WTC11 (cell line): ENCODE data around the gene GNRH2. TPM values are rescaled to one million over a fixed set of nuclear protein-coding genes. Genes with fewer than 3 reads are reported as not detected.
A peak's percentile ranks its signal among the peaks of the same experiment; 100 is the strongest.

Experiments used
- ATF2 ChIP-seq: sonication (generic); formaldehyde crosslinking; IDR thresholded peaks from 2 replicates; pipeline ENCODE4 v1.8.1; 2022; ENCODE audit warnings: low read depth, missing genetic modification reagents, borderline replicate concordance
- CREB1 ChIP-seq: sonication (generic); formaldehyde crosslinking; IDR thresholded peaks from 2 replicates; pipeline ENCODE4 v1.8.0; 2023; ENCODE audit warnings: mild to moderate bottlenecking, missing genetic modification reagents
- CREM ChIP-seq: sonication (generic); formaldehyde crosslinking; IDR thresholded peaks from 2 replicates; pipeline ENCODE4 v1.8.1; 2022; ENCODE audit warnings: mild to moderate bottlenecking, missing genetic modification reagents, moderate library complexity
- E2F4 ChIP-seq: sonication (generic); formaldehyde crosslinking; IDR thresholded peaks from 2 replicates; pipeline ENCODE4 v1.8.1; 2022; ENCODE audit warnings: low read depth, mild to moderate bottlenecking, moderate library complexity, missing genetic modification reagents, borderline replicate concordance
- ELF4 ChIP-seq: sonication (generic); formaldehyde crosslinking; IDR thresholded peaks from 2 replicates; pipeline ENCODE4 v1.8.1; 2022; ENCODE audit warnings: low read depth, mild to moderate bottlenecking, moderate library complexity, missing genetic modification reagents
- ESRRA ChIP-seq: sonication (generic); formaldehyde crosslinking; IDR thresholded peaks from 2 replicates; pipeline ENCODE4 v1.8.1; 2022; ENCODE audit warnings: mild to moderate bottlenecking, missing genetic modification reagents, borderline replicate concordance
- ETV6 ChIP-seq: sonication (generic); formaldehyde crosslinking; IDR thresholded peaks from 2 replicates; pipeline ENCODE4 v1.8.1; 2022; ENCODE audit warnings: mild to moderate bottlenecking, missing genetic modification reagents
- FOXJ3 ChIP-seq: sonication (generic); formaldehyde crosslinking; IDR thresholded peaks from 2 replicates; pipeline ENCODE4 v1.9.0; 2021; ENCODE audit warnings: missing genetic modification reagents, mild to moderate bottlenecking, borderline replicate concordance
- GTF2I ChIP-seq: fragments of 250-450 bp; sonication (Bioruptor Pico); conservative IDR thresholded peaks from 2 replicates; pipeline ENCODE4 v1.4.0; 2021; ENCODE audit warnings: mild to moderate bottlenecking
- IRF1 ChIP-seq: sonication (generic); formaldehyde crosslinking; IDR thresholded peaks from 2 replicates; pipeline ENCODE4 v1.8.0; 2023; ENCODE audit warnings: missing genetic modification reagents
- IRF2 ChIP-seq: sonication (generic); formaldehyde crosslinking; IDR thresholded peaks from 2 replicates; pipeline ENCODE4 v1.8.0; 2022; ENCODE audit warnings: low read depth, missing genetic modification reagents, borderline replicate concordance
- NFE2L1 ChIP-seq: sonication (generic); formaldehyde crosslinking; IDR thresholded peaks from 2 replicates; pipeline ENCODE4 v1.8.1; 2023; ENCODE audit warnings: missing genetic modification reagents
- NFYB ChIP-seq: sonication (generic); formaldehyde crosslinking; conservative IDR thresholded peaks from 2 replicates; pipeline ENCODE4 v1.8.0; 2022; ENCODE audit warnings: low read depth, missing genetic modification reagents
- NR1H2 ChIP-seq: sonication (generic); formaldehyde crosslinking; IDR thresholded peaks from 2 replicates; pipeline ENCODE4 v1.9.0; 2021; ENCODE audit warnings: mild to moderate bottlenecking, moderate library complexity, missing genetic modification reagents
- NR2C2 ChIP-seq: sonication (generic); formaldehyde crosslinking; IDR thresholded peaks from 2 replicates; pipeline ENCODE4 v1.8.0; 2022; ENCODE audit warnings: mild to moderate bottlenecking, missing genetic modification reagents
- OVOL2 ChIP-seq: fragments of 250-450 bp; sonication (Bioruptor Pico); IDR thresholded peaks from 2 replicates; pipeline ENCODE4 v1.9.0; 2021; ENCODE audit warnings: mild to moderate bottlenecking, borderline replicate concordance
- SMAD4 ChIP-seq: sonication (generic); formaldehyde crosslinking; IDR thresholded peaks from 2 replicates; pipeline ENCODE4 v1.8.0; 2022; ENCODE audit warnings: mild to moderate bottlenecking, missing genetic modification reagents
- SOX15 ChIP-seq: fragments of 250-450 bp; sonication (Bioruptor Pico); IDR thresholded peaks from 2 replicates; pipeline ENCODE4 v1.9.0; 2021; ENCODE audit warnings: mild to moderate bottlenecking
- TCF7 ChIP-seq: sonication (generic); formaldehyde crosslinking; IDR thresholded peaks from 2 replicates; pipeline ENCODE4 v1.8.0; 2022; ENCODE audit warnings: mild to moderate bottlenecking, low read depth, missing genetic modification reagents, moderate library complexity
- ZBTB21 ChIP-seq: sonication (generic); formaldehyde crosslinking; IDR thresholded peaks from 2 replicates; pipeline ENCODE4 v1.8.1; 2023; ENCODE audit warnings: mild to moderate bottlenecking, missing genetic modification reagents, borderline replicate concordance
- ZNF396 ChIP-seq: fragments of 250-450 bp; sonication (Bioruptor Pico); IDR thresholded peaks from 2 replicates; pipeline ENCODE4 v1.8.0; 2021; ENCODE audit warnings: mild to moderate bottlenecking, moderate library complexity, borderline replicate concordance
- ZNF423 ChIP-seq: fragments of 250-450 bp; sonication (Bioruptor Pico); IDR thresholded peaks from 2 replicates; pipeline ENCODE4 v2.1.2; 2022; ENCODE audit warnings: mild to moderate bottlenecking, moderate library complexity
- ZNF671 ChIP-seq: fragments of 250-450 bp; sonication (Bioruptor Pico); IDR thresholded peaks from 2 replicates; pipeline ENCODE4 v1.8.0; 2021; ENCODE audit warnings: mild to moderate bottlenecking
- total RNA-seq: library from RNA; stranded (reverse); gene quantifications from 3 replicates; pipeline ENCODE4 v1.2.3, GENCODE V29; 2021
- TF ChIP-seq, protein P1 (sequence below): sonication (generic); formaldehyde crosslinking; IDR thresholded peaks from 2 replicates; pipeline ENCODE4 v1.8.0; 2023; ENCODE audit warnings: missing genetic modification reagents, mild to moderate bottlenecking, borderline replicate concordance
- TF ChIP-seq, protein P2 (sequence below): sonication (generic); formaldehyde crosslinking; IDR thresholded peaks from 2 replicates; pipeline ENCODE4 v1.8.1; 2022; ENCODE audit warnings: mild to moderate bottlenecking, moderate library complexity, missing genetic modification reagents
- TF ChIP-seq, protein P3 (sequence below): sonication (generic); formaldehyde crosslinking; IDR thresholded peaks from 2 replicates; pipeline ENCODE4 v1.8.1; 2022; ENCODE audit warnings: missing genetic modification reagents, borderline replicate concordance
- TF ChIP-seq, protein P4 (sequence below): sonication (generic); formaldehyde crosslinking; IDR thresholded peaks from 2 replicates; pipeline ENCODE4 v1.8.0; 2022; ENCODE audit warnings: mild to moderate bottlenecking, missing genetic modification reagents

Gene GNRH2
- total RNA-seq, 1 experiment from 2014 or later, result 1.1 TPM

- TF ChIP-seq, protein P1, sequence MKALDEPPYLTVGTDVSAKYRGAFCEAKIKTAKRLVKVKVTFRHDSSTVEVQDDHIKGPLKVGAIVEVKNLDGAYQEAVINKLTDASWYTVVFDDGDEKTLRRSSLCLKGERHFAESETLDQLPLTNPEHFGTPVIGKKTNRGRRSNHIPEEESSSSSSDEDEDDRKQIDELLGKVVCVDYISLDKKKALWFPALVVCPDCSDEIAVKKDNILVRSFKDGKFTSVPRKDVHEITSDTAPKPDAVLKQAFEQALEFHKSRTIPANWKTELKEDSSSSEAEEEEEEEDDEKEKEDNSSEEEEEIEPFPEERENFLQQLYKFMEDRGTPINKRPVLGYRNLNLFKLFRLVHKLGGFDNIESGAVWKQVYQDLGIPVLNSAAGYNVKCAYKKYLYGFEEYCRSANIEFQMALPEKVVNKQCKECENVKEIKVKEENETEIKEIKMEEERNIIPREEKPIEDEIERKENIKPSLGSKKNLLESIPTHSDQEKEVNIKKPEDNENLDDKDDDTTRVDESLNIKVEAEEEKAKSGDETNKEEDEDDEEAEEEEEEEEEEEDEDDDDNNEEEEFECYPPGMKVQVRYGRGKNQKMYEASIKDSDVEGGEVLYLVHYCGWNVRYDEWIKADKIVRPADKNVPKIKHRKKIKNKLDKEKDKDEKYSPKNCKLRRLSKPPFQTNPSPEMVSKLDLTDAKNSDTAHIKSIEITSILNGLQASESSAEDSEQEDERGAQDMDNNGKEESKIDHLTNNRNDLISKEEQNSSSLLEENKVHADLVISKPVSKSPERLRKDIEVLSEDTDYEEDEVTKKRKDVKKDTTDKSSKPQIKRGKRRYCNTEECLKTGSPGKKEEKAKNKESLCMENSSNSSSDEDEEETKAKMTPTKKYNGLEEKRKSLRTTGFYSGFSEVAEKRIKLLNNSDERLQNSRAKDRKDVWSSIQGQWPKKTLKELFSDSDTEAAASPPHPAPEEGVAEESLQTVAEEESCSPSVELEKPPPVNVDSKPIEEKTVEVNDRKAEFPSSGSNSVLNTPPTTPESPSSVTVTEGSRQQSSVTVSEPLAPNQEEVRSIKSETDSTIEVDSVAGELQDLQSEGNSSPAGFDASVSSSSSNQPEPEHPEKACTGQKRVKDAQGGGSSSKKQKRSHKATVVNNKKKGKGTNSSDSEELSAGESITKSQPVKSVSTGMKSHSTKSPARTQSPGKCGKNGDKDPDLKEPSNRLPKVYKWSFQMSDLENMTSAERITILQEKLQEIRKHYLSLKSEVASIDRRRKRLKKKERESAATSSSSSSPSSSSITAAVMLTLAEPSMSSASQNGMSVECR (CRISPR knock-in tag), result 0 out of 2 replicates have a peak, but pooled peaks have one; percentile 34
- TF ChIP-seq ZNF396 (CRISPR knock-in tag), result no peak
- no peak for TF ChIP-seq SOX15 (CRISPR knock-in tag)
- TF ChIP-seq ATF2 (CRISPR knock-in tag), result no peak
- TF ChIP-seq FOXJ3 (CRISPR knock-in tag), result no peak
- no peak for TF ChIP-seq GTF2I (CRISPR knock-in tag)
- TF ChIP-seq NR2C2 (CRISPR knock-in tag), result peak; percentile 30; the same call in 1 of the 2 replicates
- no peak for TF ChIP-seq IRF2
- TF ChIP-seq ZNF423, result no peak
- TF ChIP-seq OVOL2 (CRISPR knock-in tag), result no peak
- TF ChIP-seq ESRRA, result no peak
- TF ChIP-seq IRF1 (CRISPR knock-in tag), result no peak
- TF ChIP-seq, protein P2, sequence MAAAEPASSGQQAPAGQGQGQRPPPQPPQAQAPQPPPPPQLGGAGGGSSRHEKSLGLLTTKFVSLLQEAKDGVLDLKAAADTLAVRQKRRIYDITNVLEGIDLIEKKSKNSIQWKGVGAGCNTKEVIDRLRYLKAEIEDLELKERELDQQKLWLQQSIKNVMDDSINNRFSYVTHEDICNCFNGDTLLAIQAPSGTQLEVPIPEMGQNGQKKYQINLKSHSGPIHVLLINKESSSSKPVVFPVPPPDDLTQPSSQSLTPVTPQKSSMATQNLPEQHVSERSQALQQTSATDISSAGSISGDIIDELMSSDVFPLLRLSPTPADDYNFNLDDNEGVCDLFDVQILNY (CRISPR knock-in tag), result peak; percentile 89
- no peak for TF ChIP-seq CREB1 (CRISPR knock-in tag)
- TF ChIP-seq ZBTB21 (CRISPR knock-in tag), result no peak
- no peak for TF ChIP-seq ZNF671
- TF ChIP-seq NR1H2, result no peak
- peak; percentile 80; the same call in 1 of the 2 replicates for TF ChIP-seq ETV6 (CRISPR knock-in tag)
- TF ChIP-seq NFYB (CRISPR knock-in tag), result no peak
- no peak; the same call in 1 of the 2 replicates for TF ChIP-seq SMAD4 (CRISPR knock-in tag)
- peak; percentile 30; the same call in 1 of the 2 replicates for TF ChIP-seq E2F4 (CRISPR knock-in tag)
- TF ChIP-seq, protein P3, sequence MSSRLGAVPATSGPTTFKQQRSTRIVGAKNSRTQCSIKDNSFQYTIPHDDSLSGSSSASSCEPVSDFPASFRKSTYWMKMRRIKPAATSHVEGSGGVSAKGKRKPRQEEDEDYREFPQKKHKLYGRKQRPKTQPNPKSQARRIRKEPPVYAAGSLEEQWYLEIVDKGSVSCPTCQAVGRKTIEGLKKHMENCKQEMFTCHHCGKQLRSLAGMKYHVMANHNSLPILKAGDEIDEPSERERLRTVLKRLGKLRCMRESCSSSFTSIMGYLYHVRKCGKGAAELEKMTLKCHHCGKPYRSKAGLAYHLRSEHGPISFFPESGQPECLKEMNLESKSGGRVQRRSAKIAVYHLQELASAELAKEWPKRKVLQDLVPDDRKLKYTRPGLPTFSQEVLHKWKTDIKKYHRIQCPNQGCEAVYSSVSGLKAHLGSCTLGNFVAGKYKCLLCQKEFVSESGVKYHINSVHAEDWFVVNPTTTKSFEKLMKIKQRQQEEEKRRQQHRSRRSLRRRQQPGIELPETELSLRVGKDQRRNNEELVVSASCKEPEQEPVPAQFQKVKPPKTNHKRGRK (CRISPR knock-in tag), result no peak
- TF ChIP-seq CREM (CRISPR knock-in tag), result 0 out of 2 replicates have a peak, but pooled peaks have one; percentile 82
- TF ChIP-seq NFE2L1 (CRISPR knock-in tag), result 0 out of 2 replicates have a peak, but pooled peaks have one; percentile 40
- TF ChIP-seq, protein P4, sequence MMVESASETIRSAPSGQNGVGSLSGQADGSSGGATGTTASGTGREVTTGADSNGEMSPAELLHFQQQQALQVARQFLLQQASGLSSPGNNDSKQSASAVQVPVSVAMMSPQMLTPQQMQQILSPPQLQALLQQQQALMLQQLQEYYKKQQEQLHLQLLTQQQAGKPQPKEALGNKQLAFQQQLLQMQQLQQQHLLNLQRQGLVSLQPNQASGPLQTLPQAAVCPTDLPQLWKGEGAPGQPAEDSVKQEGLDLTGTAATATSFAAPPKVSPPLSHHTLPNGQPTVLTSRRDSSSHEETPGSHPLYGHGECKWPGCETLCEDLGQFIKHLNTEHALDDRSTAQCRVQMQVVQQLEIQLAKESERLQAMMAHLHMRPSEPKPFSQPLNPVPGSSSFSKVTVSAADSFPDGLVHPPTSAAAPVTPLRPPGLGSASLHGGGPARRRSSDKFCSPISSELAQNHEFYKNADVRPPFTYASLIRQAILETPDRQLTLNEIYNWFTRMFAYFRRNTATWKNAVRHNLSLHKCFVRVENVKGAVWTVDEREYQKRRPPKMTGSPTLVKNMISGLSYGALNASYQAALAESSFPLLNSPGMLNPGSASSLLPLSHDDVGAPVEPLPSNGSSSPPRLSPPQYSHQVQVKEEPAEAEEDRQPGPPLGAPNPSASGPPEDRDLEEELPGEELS (CRISPR knock-in tag), result no peak; the same call in none of the 2 replicates
- peak; percentile 76; the same call in 1 of the 2 replicates for TF ChIP-seq TCF7 (CRISPR knock-in tag)
- TF ChIP-seq ELF4 (CRISPR knock-in tag), result no peak
Observed at GRCh38 chr20:3045816-3046676, 2.6 kb downstream of the GNRH2 start, which contains the start of gene MRPS26 (continued).
